IPS-NIHi7 (cell line): ENCODE measurements around the gene ZNF35.

ENCODE experiments used
- DNase-seq: peaks from one replicate; pipeline ENCODE4 v3.0.0; 2012; ENCODE audit warnings: mixed read lengths; ENCODE audit errors: extremely low spot score

The ZNF35 gene

GRCh38 chr3:44685128-44685800 is 36.7 kb downstream of the ZNF35 start:
- peak; percentile 89 for DNase-seq

- no peak for DNase-seq
These were observed 39.4 kb downstream of the ZNF35 start for GRCh38 chr3:44687898-44688297.
